Mesothelial cell of epicardium (in vitro differentiated cells): Measurements from ENCODE around the gene CTU2. TPM values are rescaled to one million over a fixed set of nuclear protein-coding genes. Genes with fewer than 3 reads are reported as not detected.

ENCODE experiments used
- DNase-seq, 2 experiments: peaks; one replicate each; pipeline ENCODE4 v3.0.0; 2021; ENCODE audit warnings: low spot score in 2 of 2; ENCODE audit not compliant: unreplicated experiment in 2 of 2
- H3K27ac Mint-ChIP-seq: 2 replicates; pipeline ENCODE4 v1.8.0; 2021; ENCODE audit warnings: mixed read lengths
- H3K27me3 Mint-ChIP-seq: 2 replicates; pipeline ENCODE4 v1.8.0; 2021; ENCODE audit warnings: low read depth, mixed read lengths
- H3K36me3 Mint-ChIP-seq: 2 replicates; pipeline ENCODE4 v1.8.0; 2021; ENCODE audit warnings: mixed read lengths
- H3K4me1 Mint-ChIP-seq: 2 replicates; pipeline ENCODE4 v1.8.0; 2021; ENCODE audit warnings: mixed read lengths
- H3K4me3 Mint-ChIP-seq: 2 replicates; pipeline ENCODE4 v1.8.0; 2021; ENCODE audit warnings: mild to moderate bottlenecking, moderate library complexity, mixed read lengths
- H3K9me3 Mint-ChIP-seq: 2 replicates; pipeline ENCODE4 v1.8.0; 2021; ENCODE audit warnings: mixed read lengths
- total RNA-seq: library from RNA; stranded (reverse); gene quantifications from 3 replicates; pipeline ENCODE4 v1.2.1, GENCODE V29; 2021
- TF ChIP-seq, protein P1 (sequence below): fragments of 200-600 bp; sonication (generic); IDR thresholded peaks from one replicate; pipeline ENCODE4 v1.5.0; 2021; ENCODE audit warnings: antibody characterized with exemption; ENCODE audit not compliant: unreplicated experiment

CTU2 gene
- total RNA-seq, 1 donor from 2014 or later: 22.2 TPM

DNA sequence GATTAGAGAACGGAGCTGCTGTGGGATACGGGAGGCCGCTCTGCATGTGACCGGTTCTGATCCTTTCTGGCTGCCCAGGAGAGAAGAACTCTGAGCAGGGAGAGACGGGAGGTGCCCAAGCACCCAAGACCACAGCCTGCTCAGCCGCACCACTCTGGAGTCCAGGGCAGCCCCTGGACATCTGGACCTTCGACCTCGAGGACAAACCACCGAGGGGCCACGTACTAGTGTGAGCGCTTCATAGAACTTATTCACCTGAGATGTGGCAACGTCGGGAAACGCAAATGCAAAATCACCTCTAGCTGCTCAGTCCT is 6.0 kb upstream of the CTU2 start:
- Mint-ChIP-seq H3K27ac (no peak overlapping the region), H3K36me3 (no peaks in the 10 kb centered on the region), H3K4me3 (no peak overlapping the region), H3K27me3 (no peaks in the 10 kb centered on the region), H3K4me1 (peaks cover 10% of the 10 kb centered on the region), H3K9me3 (no peaks in the 10 kb centered on the region)
- TF ChIP-seq, protein P1, sequence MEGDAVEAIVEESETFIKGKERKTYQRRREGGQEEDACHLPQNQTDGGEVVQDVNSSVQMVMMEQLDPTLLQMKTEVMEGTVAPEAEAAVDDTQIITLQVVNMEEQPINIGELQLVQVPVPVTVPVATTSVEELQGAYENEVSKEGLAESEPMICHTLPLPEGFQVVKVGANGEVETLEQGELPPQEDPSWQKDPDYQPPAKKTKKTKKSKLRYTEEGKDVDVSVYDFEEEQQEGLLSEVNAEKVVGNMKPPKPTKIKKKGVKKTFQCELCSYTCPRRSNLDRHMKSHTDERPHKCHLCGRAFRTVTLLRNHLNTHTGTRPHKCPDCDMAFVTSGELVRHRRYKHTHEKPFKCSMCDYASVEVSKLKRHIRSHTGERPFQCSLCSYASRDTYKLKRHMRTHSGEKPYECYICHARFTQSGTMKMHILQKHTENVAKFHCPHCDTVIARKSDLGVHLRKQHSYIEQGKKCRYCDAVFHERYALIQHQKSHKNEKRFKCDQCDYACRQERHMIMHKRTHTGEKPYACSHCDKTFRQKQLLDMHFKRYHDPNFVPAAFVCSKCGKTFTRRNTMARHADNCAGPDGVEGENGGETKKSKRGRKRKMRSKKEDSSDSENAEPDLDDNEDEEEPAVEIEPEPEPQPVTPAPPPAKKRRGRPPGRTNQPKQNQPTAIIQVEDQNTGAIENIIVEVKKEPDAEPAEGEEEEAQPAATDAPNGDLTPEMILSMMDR: no peak
- no peak for DNase-seq

DNA sequence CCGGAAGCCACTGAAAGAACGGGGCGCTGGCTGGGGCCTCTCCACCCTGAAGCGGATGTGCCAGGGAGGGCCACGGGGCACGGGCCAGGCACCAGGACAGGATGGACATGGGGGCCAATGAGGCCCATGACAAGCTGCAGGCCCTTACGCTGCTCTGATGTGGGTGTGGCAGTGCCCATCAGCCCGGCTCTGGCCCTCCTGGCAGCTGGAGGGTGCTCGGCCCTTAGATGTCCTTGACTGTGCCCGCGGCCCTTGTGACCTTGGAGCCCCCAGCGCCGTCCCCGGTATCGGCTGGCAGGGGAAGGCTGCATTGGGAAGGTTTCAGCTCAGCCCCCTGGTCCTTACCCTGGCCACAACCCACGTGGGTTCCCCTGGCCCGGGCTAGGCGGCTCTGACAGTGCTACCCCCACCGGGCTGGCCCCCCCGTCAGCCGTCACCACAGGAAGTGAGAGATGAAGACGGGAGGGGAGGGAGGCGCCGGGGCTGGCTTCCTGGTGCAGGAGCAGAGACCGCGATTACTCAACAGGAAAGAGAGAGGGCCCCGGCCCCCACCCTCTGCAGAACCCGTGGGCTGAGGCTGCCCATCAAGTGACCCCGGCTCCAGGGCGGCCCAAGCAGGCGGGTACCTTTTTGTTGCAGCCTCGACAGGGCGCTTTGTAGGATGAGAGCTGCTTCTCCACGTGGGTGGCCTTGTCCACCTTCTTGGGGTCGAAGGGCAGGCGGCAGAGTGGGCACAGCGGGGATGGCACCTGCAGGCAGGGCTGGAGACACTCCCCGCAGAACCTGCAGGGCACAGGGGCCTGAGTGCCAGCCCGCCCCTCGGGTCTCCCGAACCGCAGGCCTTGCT is 5.4 kb upstream of the CTU2 start:
- no peaks in the 10 kb centered on the region for H3K9me3 Mint-ChIP-seq
- H3K27me3 Mint-ChIP-seq: no peaks in the 10 kb centered on the region
- no peak overlapping the region for H3K4me3 Mint-ChIP-seq
- peaks cover 13% of the 10 kb centered on the region for H3K4me1 Mint-ChIP-seq
- no peak for DNase-seq
- no peaks in the 10 kb centered on the region for H3K36me3 Mint-ChIP-seq
- TF ChIP-seq, protein P1: no peak
- H3K27ac Mint-ChIP-seq: no peak overlapping the region

DNA sequence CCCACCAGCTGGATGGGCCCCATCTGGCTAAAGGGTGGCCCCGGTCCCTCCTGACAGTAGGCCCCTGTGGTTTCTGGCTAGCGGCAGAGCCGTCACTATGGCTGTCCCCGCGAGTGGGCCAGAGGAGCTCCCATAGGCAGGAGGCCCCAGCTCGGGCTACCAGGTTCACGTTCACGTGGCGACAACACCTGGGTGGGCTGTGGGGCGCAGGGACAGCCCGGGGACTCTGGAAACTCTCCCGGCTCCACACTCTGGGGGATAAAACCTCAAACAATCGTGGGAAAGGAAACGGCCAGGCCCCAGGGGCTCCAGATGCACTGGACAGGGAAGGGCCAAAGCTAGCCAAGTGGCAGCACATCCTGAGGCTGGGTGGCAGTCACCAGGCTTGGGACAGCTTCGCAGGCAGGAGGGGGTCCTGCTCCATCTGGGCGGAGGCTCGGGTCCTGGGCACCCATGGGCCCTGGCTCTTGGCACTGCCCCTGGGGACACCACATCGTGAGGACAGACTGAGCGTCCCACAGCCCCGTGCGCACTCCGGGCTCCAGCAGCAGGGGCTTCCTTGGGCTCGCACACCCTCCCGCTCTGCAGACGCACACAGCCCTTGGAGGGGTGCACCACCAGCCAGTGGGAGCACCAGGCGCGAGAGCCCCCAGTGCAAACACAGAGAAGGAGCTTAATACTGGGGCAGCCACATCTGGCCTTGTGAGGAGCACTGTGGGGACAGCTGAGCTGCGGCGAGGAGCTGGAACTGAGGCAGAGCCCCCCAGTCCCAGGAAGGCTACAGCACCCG is 4.5 kb upstream of the CTU2 start:
- Mint-ChIP-seq H3K36me3 (no peaks in the 10 kb centered on the region), H3K9me3 (no peaks in the 10 kb centered on the region), H3K27ac (no peak overlapping the region), H3K4me1 (peaks cover 13% of the 10 kb centered on the region), H3K27me3 (no peaks in the 10 kb centered on the region), H3K4me3 (no peak overlapping the region)
- TF ChIP-seq, protein P1: no peak
- DNase-seq: no peak

DNA sequence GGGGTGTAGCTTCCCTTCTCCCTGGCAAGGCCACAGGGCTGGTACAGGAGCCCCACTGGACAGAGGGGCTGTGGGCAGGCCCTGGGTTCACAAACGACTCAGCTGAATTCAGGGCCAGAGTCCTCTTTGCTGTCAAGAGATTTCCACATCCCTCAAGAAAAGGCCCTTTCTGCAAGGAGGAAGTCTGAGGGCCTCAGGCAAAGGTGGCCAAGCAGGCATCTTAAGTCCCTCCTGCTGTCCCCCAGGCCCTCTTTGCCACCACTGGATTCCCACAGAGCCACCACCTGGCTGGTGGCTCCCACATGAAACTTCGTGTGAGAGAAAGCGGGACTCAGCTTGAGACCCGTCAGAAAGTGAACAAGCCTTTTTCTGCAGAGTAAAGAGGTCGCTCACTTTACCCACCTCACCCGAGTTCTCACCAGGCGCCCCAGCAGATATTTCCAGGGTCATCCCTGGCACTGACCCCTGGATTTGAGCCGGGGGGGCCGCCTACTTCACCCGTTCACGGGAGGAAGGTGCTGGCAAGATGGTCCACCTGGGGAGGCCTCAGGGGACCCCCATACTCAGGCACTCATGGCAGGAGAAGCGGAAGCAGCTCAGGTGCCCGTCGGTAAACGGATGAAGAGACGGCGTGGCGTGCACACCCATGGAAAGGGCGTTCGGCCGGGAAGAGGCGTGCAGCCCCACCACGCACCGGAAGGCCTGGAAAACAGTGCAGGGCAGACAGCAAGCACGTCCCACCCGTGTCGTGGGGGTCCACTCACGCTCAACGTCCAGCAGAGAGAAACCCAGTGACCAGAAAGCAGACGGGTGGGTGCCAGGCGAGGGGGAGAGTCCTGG is 3.7 kb upstream of the CTU2 start:
- Mint-ChIP-seq H3K4me3 (no peak overlapping the region), H3K27me3 (no peaks in the 10 kb centered on the region), H3K27ac (no peak overlapping the region), H3K4me1 (peaks cover 21% of the 10 kb centered on the region), H3K36me3 (no peaks in the 10 kb centered on the region), H3K9me3 (no peaks in the 10 kb centered on the region)
- no peak for DNase-seq
- TF ChIP-seq, protein P1: no peak

DNA sequence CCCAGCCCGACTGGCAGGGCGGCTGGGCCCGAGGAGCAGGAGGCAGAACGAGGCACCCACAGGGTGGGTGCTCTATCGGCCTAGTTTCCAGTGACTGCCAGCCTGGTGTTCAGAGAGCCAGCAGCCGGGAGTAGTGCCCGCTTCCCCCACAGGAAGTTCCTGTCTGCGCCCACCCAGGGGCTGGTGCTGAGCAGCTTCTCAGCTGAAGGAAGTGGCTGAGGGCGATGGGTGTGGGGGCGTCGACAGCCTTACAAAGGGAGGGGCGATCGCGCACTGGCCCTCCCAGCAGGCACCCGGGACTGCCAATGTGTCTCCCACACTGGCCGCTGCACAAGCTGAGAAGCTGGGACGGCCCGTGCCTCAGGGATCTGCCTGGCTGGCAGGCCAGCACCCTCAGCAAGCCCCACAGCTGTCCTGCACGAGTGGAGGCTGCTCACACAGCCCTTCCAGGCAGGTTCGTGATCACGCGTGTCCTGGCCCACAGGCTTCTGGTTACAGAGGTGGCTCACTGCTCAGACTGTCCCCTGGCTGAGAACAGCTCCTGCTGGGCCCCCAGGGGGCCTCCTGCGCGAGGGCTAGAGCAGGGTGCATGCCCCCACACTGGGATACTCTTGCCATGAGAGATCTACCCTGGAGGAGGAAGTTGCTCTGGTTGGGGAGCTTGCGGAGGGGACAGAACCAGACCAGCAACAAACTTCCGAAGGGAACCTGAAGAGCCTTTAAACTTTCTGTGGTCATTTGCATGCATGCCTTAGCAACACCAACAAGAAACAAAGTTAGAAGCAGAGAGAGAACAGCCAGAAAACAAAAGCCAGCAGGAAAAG is 2.6 kb upstream of the CTU2 start:
- Mint-ChIP-seq H3K4me1 (peaks cover 21% of the 10 kb centered on the region), H3K4me3 (peak overlapping the region; percentile 80), H3K27me3 (no peaks in the 10 kb centered on the region), H3K27ac (no peak overlapping the region), H3K9me3 (no peaks in the 10 kb centered on the region), H3K36me3 (no peaks in the 10 kb centered on the region)
- no peak for DNase-seq
- TF ChIP-seq, protein P1: no peak
